ENCODE results near the gene FAM135A.

The FAM135A gene

DNA sequence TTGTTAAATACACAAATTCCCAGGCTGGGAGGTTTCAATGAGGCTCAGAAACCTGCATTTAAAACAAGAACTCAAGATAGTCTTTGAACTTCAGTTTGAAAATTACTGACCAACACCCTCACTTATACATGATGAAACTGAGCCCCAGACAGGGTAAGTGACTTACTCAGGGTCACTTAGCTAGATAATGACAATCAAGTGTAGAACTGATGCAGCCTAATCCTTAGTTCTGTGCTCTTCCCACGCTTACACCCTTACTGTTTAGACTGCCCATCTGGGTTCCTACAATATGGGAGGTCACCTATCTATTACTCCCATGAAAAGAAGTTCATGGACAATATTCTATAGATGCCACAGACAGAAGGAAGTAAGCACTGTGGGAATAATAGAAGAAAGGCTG is 24.5 kb upstream of the FAM135A start:
- no peaks in the 10 kb centered on the region for H3K36me3 ChIP-seq (ENCODE audit: insufficient read depth, low read length)
- no peaks in the 10 kb centered on the region for H3K9me3 ChIP-seq (ENCODE audit: control insufficient read depth, insufficient read depth, low read length)
- no peak overlapping the region for H3K9ac ChIP-seq (ENCODE audit: low read depth, low read length)
- H3K4me1 ChIP-seq (ENCODE audit: insufficient read depth, low read length) = no peaks in the 10 kb centered on the region

DNA sequence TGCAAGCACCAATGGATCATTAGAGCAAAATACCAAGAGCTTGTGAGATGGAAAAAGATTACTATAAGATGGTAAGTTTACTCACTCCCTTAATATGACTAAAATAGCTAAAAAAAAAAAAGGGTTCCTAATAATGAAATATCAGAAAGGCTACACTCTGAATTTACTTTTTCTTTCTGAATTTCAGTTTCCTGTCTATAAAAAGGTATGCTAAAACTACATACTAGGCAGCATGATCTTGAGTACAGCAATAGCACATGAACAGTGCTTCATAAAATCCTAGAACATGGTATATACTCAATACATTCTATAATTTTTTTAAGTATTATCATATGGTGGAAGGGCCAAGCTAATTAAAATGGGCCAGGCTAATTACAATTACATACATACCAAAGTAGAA is 24.0 kb upstream of the FAM135A start:
- Histone ChIP-seq H3K4me1 (ENCODE audit: insufficient read depth, low read length) (no peaks in the 10 kb centered on the region), H3K9me3 (ENCODE audit: control insufficient read depth, insufficient read depth, low read length) (no peaks in the 10 kb centered on the region), H3K9ac (ENCODE audit: low read depth, low read length) (no peak overlapping the region)

DNA sequence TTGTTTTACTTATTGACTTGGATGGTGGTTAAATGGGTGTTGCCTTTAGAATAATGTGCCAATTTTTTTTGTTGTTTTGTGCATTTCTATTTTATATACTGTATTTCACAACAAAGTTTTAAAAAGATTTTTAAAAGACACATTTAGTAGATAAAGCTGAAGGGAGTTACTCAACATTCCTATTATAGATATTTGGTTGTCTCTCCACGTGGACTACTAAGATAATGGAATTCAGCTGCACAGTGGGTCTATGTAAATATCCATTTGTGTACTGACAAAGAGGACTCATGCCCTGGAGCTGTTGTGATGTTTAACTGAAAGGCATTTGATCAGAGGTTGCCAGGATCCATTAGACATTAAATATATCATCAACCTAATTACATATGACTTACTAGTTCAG is 23.2 kb upstream of the FAM135A start:
- Histone ChIP-seq H3K9me3 (ENCODE audit: control insufficient read depth, insufficient read depth, low read length) (no peaks in the 10 kb centered on the region), H3K9ac (ENCODE audit: low read depth, low read length) (no peak overlapping the region), H3K36me3 (ENCODE audit: insufficient read depth, low read length) (no peaks in the 10 kb centered on the region), H3K4me1 (ENCODE audit: insufficient read depth, low read length) (no peaks in the 10 kb centered on the region)

More for the DNA sequence above, 24.0 kb upstream of the FAM135A start:
- no peaks in the 10 kb centered on the region for H3K36me3 ChIP-seq (ENCODE audit: insufficient read depth, low read length)

DNA sequence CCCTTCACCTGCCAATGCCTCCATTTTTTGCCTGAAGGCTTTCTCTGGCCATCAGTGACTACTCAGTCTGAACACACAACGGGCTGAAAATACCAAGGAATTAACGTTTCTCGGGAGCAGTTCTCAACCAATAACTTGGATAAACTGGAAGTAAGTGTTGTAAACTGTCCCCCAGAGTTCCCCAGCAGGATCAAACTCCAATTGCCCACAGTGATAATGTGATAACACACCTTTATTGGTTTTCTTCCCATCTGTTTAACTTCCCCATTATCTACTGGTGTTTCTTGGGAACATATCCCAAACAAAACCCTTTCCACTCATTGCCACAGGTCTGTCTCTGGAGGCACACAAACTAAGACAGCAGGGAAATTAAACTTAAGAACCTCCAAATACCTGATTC is 21.8 kb upstream of the FAM135A start:
- Histone ChIP-seq H3K4me1 (ENCODE audit: insufficient read depth, low read length) (no peaks in the 10 kb centered on the region), H3K9ac (ENCODE audit: low read depth, low read length) (no peak overlapping the region), H3K36me3 (ENCODE audit: insufficient read depth, low read length) (no peaks in the 10 kb centered on the region), H3K9me3 (ENCODE audit: control insufficient read depth, insufficient read depth, low read length) (no peaks in the 10 kb centered on the region)

DNA sequence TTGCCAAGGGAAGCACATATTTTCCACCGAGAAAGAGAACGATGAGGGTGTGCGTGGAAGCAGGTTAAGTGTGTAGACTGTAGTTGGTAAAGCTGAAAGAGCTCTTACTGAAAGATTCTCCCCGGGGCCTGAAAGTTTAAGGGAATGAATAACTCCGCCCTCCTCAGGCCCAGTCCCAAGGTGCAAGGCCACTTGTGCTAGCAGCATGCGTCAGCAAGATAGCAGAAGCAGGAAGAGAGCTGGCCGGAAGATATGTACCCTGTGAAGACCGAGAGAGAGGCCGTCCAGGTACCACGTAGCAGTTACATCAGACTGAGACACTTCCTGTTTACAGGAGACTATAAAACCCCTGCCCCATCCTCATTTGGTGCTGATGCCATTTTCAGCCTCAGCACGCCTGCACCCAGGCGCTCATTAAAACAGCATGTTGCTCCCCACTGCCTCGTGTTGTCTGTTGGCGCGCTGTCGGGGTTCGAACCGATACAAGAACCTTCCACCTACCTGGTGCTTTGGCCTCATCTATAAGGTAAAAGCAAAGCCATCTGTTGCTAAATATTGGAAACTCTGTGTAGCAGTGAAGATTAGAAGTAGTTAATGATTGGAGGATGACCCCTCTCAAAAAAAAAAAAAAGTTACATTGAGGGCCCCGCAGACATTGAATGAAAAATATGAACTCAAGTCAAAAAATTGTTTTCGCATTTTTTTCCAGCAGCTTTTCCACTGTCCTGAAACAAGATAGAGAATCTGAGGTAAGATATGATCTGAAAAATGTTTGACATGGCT is 18.6 kb upstream of the FAM135A start:
- Histone ChIP-seq H3K36me3 (ENCODE audit: insufficient read depth, low read length) (no peaks in the 10 kb centered on the region), H3K9ac (ENCODE audit: low read depth, low read length) (no peak overlapping the region), H3K4me1 (ENCODE audit: insufficient read depth, low read length) (peaks cover 4% of the 10 kb centered on the region), H3K9me3 (ENCODE audit: control insufficient read depth, insufficient read depth, low read length) (no peaks in the 10 kb centered on the region)

DNA sequence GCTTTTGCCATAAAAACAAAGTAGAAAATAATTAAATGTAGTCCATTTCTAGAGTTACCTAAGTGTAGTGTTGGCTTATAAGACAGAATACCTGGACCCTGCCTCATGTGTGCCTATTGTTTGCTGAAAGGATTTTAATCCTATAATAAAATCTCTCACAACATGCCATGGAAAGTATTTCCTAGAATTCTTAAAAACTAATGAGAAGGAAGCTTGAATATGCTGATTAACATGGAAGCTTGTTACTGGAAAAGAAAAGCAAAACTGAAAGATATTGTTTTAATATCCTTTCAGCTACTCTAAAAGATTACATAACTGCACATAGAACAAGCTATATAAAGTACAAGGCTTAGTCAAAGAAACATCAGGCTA is 18.0 kb upstream of the FAM135A start:
- H3K36me3 ChIP-seq (ENCODE audit: insufficient read depth, low read length) = no peaks in the 10 kb centered on the region
- H3K9me3 ChIP-seq (ENCODE audit: control insufficient read depth, insufficient read depth, low read length) = no peaks in the 10 kb centered on the region
- H3K4me1 ChIP-seq (ENCODE audit: insufficient read depth, low read length) = peaks cover 4% of the 10 kb centered on the region
- no peak overlapping the region for H3K9ac ChIP-seq (ENCODE audit: low read depth, low read length)

GRCh38 chr6:70396163-70396562 is 17.1 kb upstream of the FAM135A start:
- H3K36me3 ChIP-seq (ENCODE audit: insufficient read depth, low read length) = no peaks in the 10 kb centered on the region
- peaks cover 4% of the 10 kb centered on the region for H3K4me1 ChIP-seq (ENCODE audit: insufficient read depth, low read length)
- H3K9ac ChIP-seq (ENCODE audit: low read depth, low read length) = no peak overlapping the region
- H3K9me3 ChIP-seq (ENCODE audit: control insufficient read depth, insufficient read depth, low read length) = no peaks in the 10 kb centered on the region

- Histone ChIP-seq H3K36me3 (ENCODE audit: insufficient read depth, low read length) (no peaks in the 10 kb centered on the region), H3K9ac (ENCODE audit: low read depth, low read length) (no peak overlapping the region), H3K4me1 (ENCODE audit: insufficient read depth, low read length) (peaks cover 4% of the 10 kb centered on the region), H3K9me3 (ENCODE audit: control insufficient read depth, insufficient read depth, low read length) (no peaks in the 10 kb centered on the region)
Measured at GRCh38 chr6:70396796-70397729, 16.2 kb upstream of the FAM135A start.

DNA sequence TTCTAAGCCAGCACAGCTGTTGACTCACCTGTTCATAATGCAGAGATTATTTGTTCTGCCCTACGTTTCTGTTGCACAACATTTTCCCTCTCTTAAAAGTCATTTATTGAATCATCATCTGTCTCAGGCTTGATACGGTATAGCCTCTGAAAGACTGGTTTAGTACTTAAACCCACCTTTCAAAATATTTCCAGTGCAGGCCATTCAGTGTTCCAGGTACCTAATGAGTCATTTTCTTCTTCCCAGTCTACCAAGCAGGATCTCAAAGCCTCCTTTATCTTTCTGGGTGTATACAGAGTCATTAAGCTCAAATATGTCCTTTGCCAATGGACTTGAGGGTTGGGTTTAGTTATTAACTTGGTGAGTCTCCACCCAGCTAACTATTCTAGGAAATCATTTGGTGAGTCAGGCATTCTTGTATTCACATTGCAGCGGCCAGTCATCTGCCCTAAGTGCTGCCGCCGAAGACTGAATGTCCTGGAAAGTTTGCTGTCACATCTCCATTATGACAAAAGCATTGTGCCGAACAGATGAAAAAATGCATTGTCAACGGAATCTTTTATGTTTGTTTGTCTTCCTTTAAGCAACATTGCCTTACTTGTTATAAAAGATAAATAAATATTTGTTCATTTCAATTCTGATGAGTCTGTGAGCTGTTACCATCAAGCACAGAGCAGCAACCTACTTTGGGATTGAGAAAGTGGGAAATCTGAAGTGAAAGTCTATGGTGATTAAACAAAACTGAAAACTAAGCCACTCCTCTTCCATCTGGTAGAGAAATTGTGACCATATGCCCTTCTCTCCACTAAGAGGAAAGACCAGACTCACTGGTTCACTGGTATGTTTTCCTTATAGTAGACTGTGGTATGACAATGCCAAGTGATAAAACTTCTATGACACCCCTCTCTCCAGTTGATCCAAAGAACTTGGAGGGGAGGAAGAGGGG is 14.3 kb upstream of the FAM135A start:
- peaks cover 4% of the 10 kb centered on the region for H3K4me1 ChIP-seq (ENCODE audit: insufficient read depth, low read length)
- no peak overlapping the region for H3K9ac ChIP-seq (ENCODE audit: low read depth, low read length)
- no peaks in the 10 kb centered on the region for H3K36me3 ChIP-seq (ENCODE audit: insufficient read depth, low read length)
- no peaks in the 10 kb centered on the region for H3K9me3 ChIP-seq (ENCODE audit: control insufficient read depth, insufficient read depth, low read length)

DNA sequence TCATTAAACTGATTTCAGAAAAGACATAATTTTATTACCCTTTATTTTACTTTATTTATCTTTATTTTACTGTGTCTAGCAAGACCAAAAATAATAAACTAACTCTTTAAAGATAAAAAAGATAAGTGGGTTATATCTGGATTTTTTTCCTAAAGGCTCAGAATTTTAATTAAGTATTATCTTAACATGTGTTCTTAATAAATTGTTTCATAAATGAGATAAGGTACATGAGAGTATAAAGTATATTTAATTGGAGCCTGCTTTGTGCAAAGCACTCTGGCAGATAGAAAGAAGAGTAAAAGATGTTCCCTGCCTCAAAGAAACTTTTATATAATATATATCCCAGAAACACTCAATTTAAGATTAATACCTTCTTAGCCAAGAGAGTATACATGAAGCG is 8.7 kb upstream of the FAM135A start:
- Histone ChIP-seq H3K9me3 (ENCODE audit: control insufficient read depth, insufficient read depth, low read length) (no peaks in the 10 kb centered on the region), H3K9ac (ENCODE audit: low read depth, low read length) (no peak overlapping the region), H3K4me1 (ENCODE audit: insufficient read depth, low read length) (no peaks in the 10 kb centered on the region), H3K36me3 (ENCODE audit: insufficient read depth, low read length) (no peaks in the 10 kb centered on the region)

DNA sequence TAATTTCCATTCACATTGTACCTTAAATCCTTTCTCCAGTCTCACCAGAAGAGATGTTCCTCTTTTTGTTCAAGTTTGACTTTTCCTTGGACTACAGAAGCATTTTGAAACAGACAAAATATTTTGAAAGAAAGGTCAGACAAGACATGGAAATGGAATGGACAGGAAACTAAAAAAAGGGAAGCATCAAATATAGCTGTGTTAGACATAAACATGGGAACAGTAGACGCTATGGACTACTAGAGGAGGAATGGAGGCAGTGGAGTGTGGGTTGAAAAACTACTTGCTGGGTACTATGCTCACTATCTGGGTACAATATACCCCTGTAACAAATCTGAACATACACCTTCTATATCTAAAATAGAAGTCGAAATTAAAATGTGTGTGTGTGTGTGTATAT is 4.1 kb upstream of the FAM135A start:
- H3K36me3 ChIP-seq (ENCODE audit: insufficient read depth, low read length) = no peaks in the 10 kb centered on the region
- no peak overlapping the region for H3K9ac ChIP-seq (ENCODE audit: low read depth, low read length)
- no peaks in the 10 kb centered on the region for H3K4me1 ChIP-seq (ENCODE audit: insufficient read depth, low read length)
- H3K9me3 ChIP-seq (ENCODE audit: control insufficient read depth, insufficient read depth, low read length) = no peaks in the 10 kb centered on the region

- Histone ChIP-seq H3K4me1 (ENCODE audit: insufficient read depth, low read length) (0 out of 2 replicates have a peak, but pooled peaks cover 4% of the 10 kb centered on the region), H3K9ac (ENCODE audit: low read depth, low read length) (no peak overlapping the region), H3K9me3 (ENCODE audit: control insufficient read depth, insufficient read depth, low read length) (no peaks in the 10 kb centered on the region), H3K36me3 (ENCODE audit: insufficient read depth, low read length) (no peaks in the 10 kb centered on the region)
Measured at GRCh38 chr6:70411542-70412251, 1.6 kb upstream of the FAM135A start.

DNA sequence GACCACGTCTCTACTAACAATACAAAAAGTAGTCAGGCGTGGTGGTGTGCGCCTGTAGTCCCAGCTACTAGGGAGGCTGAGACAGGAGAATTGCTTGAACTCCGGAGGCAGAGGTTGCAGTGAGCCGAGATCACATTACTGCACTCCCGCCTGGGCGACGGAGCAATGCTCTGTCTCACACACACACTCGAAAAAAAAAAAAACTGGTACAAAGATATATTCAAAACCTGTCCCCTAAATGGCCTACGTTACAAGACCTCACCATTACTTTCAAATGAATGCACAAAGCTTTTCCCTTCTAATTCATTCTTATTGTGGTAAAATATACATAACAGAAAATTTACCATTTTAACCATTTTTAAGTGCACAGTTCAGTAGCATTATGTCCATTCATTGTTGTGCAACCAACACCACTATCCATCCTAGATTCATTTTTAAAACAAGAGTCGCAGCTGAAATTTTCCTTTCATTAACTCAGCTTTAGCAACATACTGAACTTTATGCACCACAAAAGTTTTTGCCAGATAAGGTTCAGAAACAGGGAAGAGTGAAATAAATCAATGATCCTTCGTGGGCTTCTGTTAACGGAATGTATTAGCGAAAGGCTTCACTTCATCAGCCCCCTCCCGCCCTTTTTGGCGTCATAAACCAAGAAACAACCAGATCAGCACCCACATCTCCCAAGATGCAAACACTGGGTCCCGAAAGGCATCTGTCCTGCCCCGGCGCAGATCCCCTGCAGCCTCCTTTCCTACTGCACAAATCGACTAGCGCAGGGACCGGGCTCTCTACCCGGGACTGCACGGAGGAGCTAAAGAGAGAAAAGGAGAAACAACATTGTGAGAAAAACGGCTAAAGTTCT is 825 bp upstream of the FAM135A start:
- Histone ChIP-seq H3K9ac (ENCODE audit: low read depth, low read length) (peak overlapping the region; percentile 96), H3K9me3 (ENCODE audit: control insufficient read depth, insufficient read depth, low read length) (no peaks in the 10 kb centered on the region), H3K36me3 (ENCODE audit: insufficient read depth, low read length) (no peaks in the 10 kb centered on the region), H3K4me1 (ENCODE audit: insufficient read depth, low read length) (0 out of 2 replicates have a peak, but pooled peaks cover 4% of the 10 kb centered on the region)

All from ES-I3 (cell line).